ENCODE data around the gene NDUFB10.

DNA sequence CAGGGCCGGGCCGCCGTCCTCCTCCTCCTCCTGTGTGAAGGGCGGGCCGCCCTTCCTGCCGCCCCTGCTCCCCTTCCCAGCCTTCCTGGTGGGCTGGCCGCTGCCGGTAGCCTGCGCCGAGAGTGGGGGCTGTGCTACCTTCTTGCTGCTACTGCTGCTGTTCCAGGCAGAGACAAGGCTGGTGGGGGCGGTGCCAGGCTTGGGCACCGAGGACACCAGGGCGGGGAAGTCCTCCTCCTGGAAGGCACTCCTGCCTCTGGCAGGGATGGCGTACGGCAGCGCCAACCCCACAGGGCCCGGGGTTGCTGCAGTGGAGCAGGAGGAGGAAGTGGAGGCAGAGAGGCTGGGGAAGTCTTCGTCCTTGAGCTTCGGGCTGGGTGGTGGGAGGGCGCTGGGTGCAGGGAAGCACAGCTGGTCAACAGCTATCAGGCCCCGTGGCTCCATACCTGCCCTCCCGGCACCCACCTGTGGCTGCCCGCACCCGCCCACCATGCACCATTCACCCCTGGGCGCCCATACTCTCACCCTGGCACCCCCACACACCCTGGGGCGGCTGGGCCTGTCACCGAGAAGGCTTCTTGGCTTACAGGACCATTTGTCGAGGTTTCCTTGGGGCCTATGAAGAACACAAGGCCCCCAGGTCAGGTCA lies 40.7 kb downstream of the NDUFB10 start:
- no peak for TF ChIP-seq CTCF (IDR thresholded peaks at IDR 0.05; ENCODE audit: insufficient read depth, low read depth, low read length)
- no peak for TF ChIP-seq EZH2 (IDR thresholded peaks at IDR 0.05; ENCODE audit: insufficient read depth, low read length)
